Fibroblast of lung (primary cell): ENCODE data around the gene NCAM2.

Source experiments
- EZH2 ChIP-seq: IDR thresholded peaks from 2 replicates; pipeline ENCODE4 v1.5.1; 2012; ENCODE audit warnings: low read length, control low read depth, mild to moderate bottlenecking; ENCODE audit errors: missing control alignments
- TF ChIP-seq, protein P1 (sequence below), 2 donors: IDR thresholded peaks in 1 of 2; conservative IDR thresholded peaks in 1 of 2; 1 replicate in 1 of 2; 2 replicates in 1 of 2; pipeline ENCODE4 v1.5.1; 2011 to 2012; ENCODE audit warnings: low read length in 2 of 2, control low read depth in 1 of 2, inconsistent platforms in 1 of 2, low read depth in 1 of 2, mild to moderate bottlenecking in 1 of 2

DNA sequence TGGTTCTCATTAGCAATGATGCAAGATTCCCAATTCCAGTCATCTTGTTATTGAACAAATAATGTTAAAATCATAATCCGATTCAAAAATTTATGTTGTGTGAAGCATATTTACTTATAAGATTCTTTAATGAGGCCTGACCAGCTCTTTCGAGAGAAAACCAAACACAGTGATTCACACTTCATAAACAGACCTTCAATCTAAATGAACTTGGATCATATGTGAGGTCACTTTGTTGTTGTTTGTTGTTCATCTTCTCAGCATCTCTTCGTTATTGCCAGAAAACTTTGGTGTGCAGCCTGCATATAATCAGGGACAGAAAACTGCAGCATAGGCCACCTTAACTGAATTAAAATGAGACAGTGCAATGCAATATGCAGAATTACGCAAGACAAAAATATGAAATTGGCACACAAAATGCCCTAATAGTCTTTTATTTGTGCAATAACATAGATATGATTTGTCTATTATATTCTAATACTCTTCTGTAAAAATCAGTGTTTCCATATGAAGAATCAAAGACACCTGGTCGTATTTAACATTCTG lies 30.1 kb downstream of the NCAM2 start:
- TF ChIP-seq, protein P1, sequence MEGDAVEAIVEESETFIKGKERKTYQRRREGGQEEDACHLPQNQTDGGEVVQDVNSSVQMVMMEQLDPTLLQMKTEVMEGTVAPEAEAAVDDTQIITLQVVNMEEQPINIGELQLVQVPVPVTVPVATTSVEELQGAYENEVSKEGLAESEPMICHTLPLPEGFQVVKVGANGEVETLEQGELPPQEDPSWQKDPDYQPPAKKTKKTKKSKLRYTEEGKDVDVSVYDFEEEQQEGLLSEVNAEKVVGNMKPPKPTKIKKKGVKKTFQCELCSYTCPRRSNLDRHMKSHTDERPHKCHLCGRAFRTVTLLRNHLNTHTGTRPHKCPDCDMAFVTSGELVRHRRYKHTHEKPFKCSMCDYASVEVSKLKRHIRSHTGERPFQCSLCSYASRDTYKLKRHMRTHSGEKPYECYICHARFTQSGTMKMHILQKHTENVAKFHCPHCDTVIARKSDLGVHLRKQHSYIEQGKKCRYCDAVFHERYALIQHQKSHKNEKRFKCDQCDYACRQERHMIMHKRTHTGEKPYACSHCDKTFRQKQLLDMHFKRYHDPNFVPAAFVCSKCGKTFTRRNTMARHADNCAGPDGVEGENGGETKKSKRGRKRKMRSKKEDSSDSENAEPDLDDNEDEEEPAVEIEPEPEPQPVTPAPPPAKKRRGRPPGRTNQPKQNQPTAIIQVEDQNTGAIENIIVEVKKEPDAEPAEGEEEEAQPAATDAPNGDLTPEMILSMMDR (conservative IDR thresholded peaks at IDR 0.05 in 1 of 2, IDR thresholded peaks at IDR 0.05 in 1 of 2; ENCODE audit: low read depth in 1 of 2, low read length in 2 of 2): no peak
- TF ChIP-seq EZH2: no peak
